ENCODE measurements around the gene SLC20A1.
"Not testable (repeated sequence)": the region's sequence is repeated elsewhere in the genome, so short reads cannot be mapped to it uniquely, and the experiment has no call there.

SLC20A1 gene

GRCh38 chr2:112614201-112614840 is 31.4 kb upstream of the SLC20A1 start:
- no peak for DNase-seq
- TF ChIP-seq CTCF (IDR thresholded peaks at IDR 0.05; ENCODE audit: low read depth, low read length, missing control alignments): no peak
- Histone ChIP-seq H3K27ac (no peak overlapping the region), H3K36me3 (replicated peaks) (no peaks in the 10 kb centered on the region), H3K4me3 (ENCODE audit: low read depth, low read length) (no peak overlapping the region), H3K27me3 (replicated peaks) (no peaks in the 10 kb centered on the region)
- in situ Hi-C loops (cut with HindIII; ENCODE audit: low pct_ligation_motif_present, low sequenced_read_pairs): no loop called here

- in situ Hi-C loops (cut with HindIII; ENCODE audit: low pct_ligation_motif_present, low sequenced_read_pairs): no loop called here
Measured at GRCh38 chr2:112615051-112615450, 30.7 kb upstream of the SLC20A1 start.

GRCh38 chr2:112615798-112616197 is 29.9 kb upstream of the SLC20A1 start:
- in situ Hi-C loops (cut with HindIII; ENCODE audit: low pct_ligation_motif_present, low sequenced_read_pairs); H3K27ac ChIP-seq; H3K27me3 ChIP-seq (replicated peaks); H3K4me3 ChIP-seq (ENCODE audit: low read depth, low read length); DNase-seq; H3K36me3 ChIP-seq (replicated peaks): not testable (repeated sequence)

More at GRCh38 chr2:112615051-112615450, 30.7 kb upstream of the SLC20A1 start:
- no peaks in the 10 kb centered on the region for H3K27me3 ChIP-seq (replicated peaks)
- no peak overlapping the region for H3K4me3 ChIP-seq (ENCODE audit: low read depth, low read length)
- no peak for DNase-seq
- no peak overlapping the region for H3K27ac ChIP-seq
- no peaks in the 10 kb centered on the region for H3K36me3 ChIP-seq (replicated peaks)
- no peak for TF ChIP-seq CTCF (IDR thresholded peaks at IDR 0.05; ENCODE audit: low read depth, low read length, missing control alignments)

- no peak for DNase-seq
- Histone ChIP-seq H3K4me3 (ENCODE audit: low read depth, low read length) (no peak overlapping the region), H3K27me3 (replicated peaks) (no peaks in the 10 kb centered on the region), H3K27ac (no peak overlapping the region), H3K36me3 (replicated peaks) (no peaks in the 10 kb centered on the region)
- TF ChIP-seq CTCF (IDR thresholded peaks at IDR 0.05; ENCODE audit: low read depth, low read length, missing control alignments): no peak
- in situ Hi-C loops (cut with HindIII; ENCODE audit: low pct_ligation_motif_present, low sequenced_read_pairs): no loop called here
Measured at GRCh38 chr2:112618383-112618782, 27.4 kb upstream of the SLC20A1 start.

- in situ Hi-C loops (cut with HindIII; ENCODE audit: low pct_ligation_motif_present, low sequenced_read_pairs): no loop called here
- DNase-seq: peak; percentile 65
- Histone ChIP-seq H3K27me3 (replicated peaks) (no peaks in the 10 kb centered on the region), H3K36me3 (replicated peaks) (no peaks in the 10 kb centered on the region), H3K27ac (peak overlapping the region; percentile 90), H3K4me3 (ENCODE audit: low read depth, low read length) (no peak overlapping the region)
- TF ChIP-seq CTCF (IDR thresholded peaks at IDR 0.05; ENCODE audit: low read depth, low read length, missing control alignments): no peak
Measured at GRCh38 chr2:112621790-112622527, 23.8 kb upstream of the SLC20A1 start.

- no peak overlapping the region for H3K4me3 ChIP-seq (ENCODE audit: low read depth, low read length)
- in situ Hi-C loops (cut with HindIII; ENCODE audit: low pct_ligation_motif_present, low sequenced_read_pairs): no loop called here
- H3K27me3 ChIP-seq (replicated peaks): no peaks in the 10 kb centered on the region
- H3K27ac ChIP-seq: peak overlapping the region; percentile 90
- TF ChIP-seq CTCF (IDR thresholded peaks at IDR 0.05; ENCODE audit: low read depth, low read length, missing control alignments): no peak
- peak; percentile 90 for DNase-seq
- no peaks in the 10 kb centered on the region for H3K36me3 ChIP-seq (replicated peaks)
Measured at GRCh38 chr2:112622528-112622849, 23.2 kb upstream of the SLC20A1 start.
